SJSA1 (cell line): ENCODE measurements around the gene ZNHIT1. TPM values are rescaled to one million over a fixed set of nuclear protein-coding genes. Genes with fewer than 3 reads are reported as not detected.

Experiments used
- total RNA-seq: library from RNA; depleted of rRNA; stranded (reverse); fragments of >200 nt; shearing (Covaris generic); gene quantifications from 2 replicates; pipeline ENCODE4 v1.2.3, GENCODE V29; 2014; rRNA removed

ZNHIT1 gene
- total RNA-seq, 1 experiment from 2014 or later = 108 TPM

Other genes with a start within 250 kb of the ZNHIT1 start
- gene MUC12, start 248.6 kb upstream of the ZNHIT1 start, total RNA-seq = not detected in 2 replicates
- gene MUC17, start 198.1 kb upstream of the ZNHIT1 start, total RNA-seq = not detected in 2 replicates
- 5.2 and 10.3 TPM in 2 replicates for gene TRIM56, start 132.7 kb upstream of the ZNHIT1 start, total RNA-seq
- 21.8 and 25.6 TPM in 2 replicates for gene SERPINE1, start 91.1 kb upstream of the ZNHIT1 start, total RNA-seq
- 98.4 and 119 TPM in 2 replicates for gene AP1S1, start 63.7 kb upstream of the ZNHIT1 start, total RNA-seq
- not detected in 2 replicates for gene VGF, start 52.6 kb upstream of the ZNHIT1 start, total RNA-seq
- not detected in 2 replicates for gene NAT16, start 37.9 kb upstream of the ZNHIT1 start, total RNA-seq
- gene MOGAT3, start 17.1 kb upstream of the ZNHIT1 start, total RNA-seq = not detected in 2 replicates
- 71.3 and 88.2 TPM in 2 replicates for gene PLOD3, start 584 bp upstream of the ZNHIT1 start, total RNA-seq
- gene CLDN15, start 19.6 kb downstream of the ZNHIT1 start, total RNA-seq = 0.72 and 2.1 TPM in 2 replicates
- 132 and 162 TPM in 2 replicates for gene FIS1, start 26.9 kb downstream of the ZNHIT1 start, total RNA-seq
- 20.9 and 50.3 TPM in 2 replicates for gene IFT22, start 103.6 kb downstream of the ZNHIT1 start, total RNA-seq
- not detected in 2 replicates for gene COL26A1, start 144.7 kb downstream of the ZNHIT1 start, total RNA-seq